NT2/D1 (cell line): ENCODE data around the gene RPS6KA3.

Source experiments
- SUZ12 ChIP-seq: IDR thresholded peaks from 2 replicates; pipeline ENCODE4 v1.6.1; 2011; ENCODE audit not compliant: insufficient read length, insufficient read depth; ENCODE audit errors: extremely low read depth
- YY1 ChIP-seq: IDR thresholded peaks from 2 replicates; pipeline ENCODE4 v1.6.1; 2011; ENCODE audit not compliant: insufficient read length, insufficient read depth
- ZNF274 ChIP-seq: IDR thresholded peaks from 2 replicates; pipeline ENCODE4 v1.6.1; 2011; ENCODE audit warnings: mild to moderate bottlenecking, low read depth, low read length

GRCh38 chrX:20269848-20270561 lies 3.3 kb upstream of the RPS6KA3 start:
- TF ChIP-seq ZNF274 = no peak
- TF ChIP-seq YY1 = no peak
- TF ChIP-seq SUZ12 = no peak
